Calu3 (cell line): Measurements from ENCODE around the gene PDCL3. TPM values are rescaled to one million over a fixed set of nuclear protein-coding genes. Genes with fewer than 3 reads are reported as not detected.

Experiments
- BruUV-seq: library from RNA; stranded (reverse); fragments of 400-500 nt; replicated peaks from 2 replicates; lab custom pipeline; 2021; lab: Mats Ljungman, UMichigan
- CTCF ChIA-PET: fragments of 300-600 bp; sonication (Branson Sonifier 250); formaldehyde crosslinking; loops from one replicate; lab custom pipeline; 2022; ENCODE audit warnings: antibody characterized with exemption; lab: Charles Lee
- DNase-seq: peaks from one replicate; pipeline ENCODE4 v3.0.0; 2022
- H3K27ac Mint-ChIP-seq: one replicate; pipeline ENCODE4 v1.8.0; 2022; ENCODE audit warnings: mixed read lengths; ENCODE audit not compliant: unreplicated experiment
- H3K27me3 Mint-ChIP-seq: one replicate; pipeline ENCODE4 v1.8.0; 2022; ENCODE audit warnings: mixed read lengths; ENCODE audit not compliant: unreplicated experiment
- H3K36me3 Mint-ChIP-seq: one replicate; pipeline ENCODE4 v1.8.0; 2022; ENCODE audit warnings: mild to moderate bottlenecking, moderate library complexity, mixed read lengths; ENCODE audit not compliant: insufficient read depth, unreplicated experiment
- H3K4me1 Mint-ChIP-seq: one replicate; pipeline ENCODE4 v1.8.0; 2022; ENCODE audit warnings: mild to moderate bottlenecking, low read depth, mixed read lengths; ENCODE audit not compliant: unreplicated experiment
- H3K4me3 Mint-ChIP-seq: one replicate; pipeline ENCODE4 v1.8.0; 2022; ENCODE audit warnings: mild to moderate bottlenecking, low read depth, moderate library complexity, mixed read lengths; ENCODE audit not compliant: unreplicated experiment
- H3K9me3 Mint-ChIP-seq: one replicate; pipeline ENCODE4 v1.8.0; 2022; ENCODE audit warnings: low read depth, mixed read lengths; ENCODE audit not compliant: unreplicated experiment
- intact Hi-C: fragments of 100-400 bp; cut with micrococcal nuclease; formaldehyde crosslinking; loops from one replicate; pipeline ENCODE4 v1.10.0; 2022; ENCODE audit not compliant: unreplicated experiment
- total RNA-seq: library from RNA; stranded (reverse); gene quantifications from 2 replicates; pipeline ENCODE4 v1.2.3, GENCODE V29; 2022
- TF ChIP-seq, protein P1 (sequence below): fragments of 200-600 bp; IDR thresholded peaks from one replicate; pipeline ENCODE4 v1.8.0; 2022; ENCODE audit warnings: antibody characterized with exemption; ENCODE audit not compliant: unreplicated experiment

Gene PDCL3
- total RNA-seq, 1 experiment from 2014 or later: 23.0 TPM

DNA sequence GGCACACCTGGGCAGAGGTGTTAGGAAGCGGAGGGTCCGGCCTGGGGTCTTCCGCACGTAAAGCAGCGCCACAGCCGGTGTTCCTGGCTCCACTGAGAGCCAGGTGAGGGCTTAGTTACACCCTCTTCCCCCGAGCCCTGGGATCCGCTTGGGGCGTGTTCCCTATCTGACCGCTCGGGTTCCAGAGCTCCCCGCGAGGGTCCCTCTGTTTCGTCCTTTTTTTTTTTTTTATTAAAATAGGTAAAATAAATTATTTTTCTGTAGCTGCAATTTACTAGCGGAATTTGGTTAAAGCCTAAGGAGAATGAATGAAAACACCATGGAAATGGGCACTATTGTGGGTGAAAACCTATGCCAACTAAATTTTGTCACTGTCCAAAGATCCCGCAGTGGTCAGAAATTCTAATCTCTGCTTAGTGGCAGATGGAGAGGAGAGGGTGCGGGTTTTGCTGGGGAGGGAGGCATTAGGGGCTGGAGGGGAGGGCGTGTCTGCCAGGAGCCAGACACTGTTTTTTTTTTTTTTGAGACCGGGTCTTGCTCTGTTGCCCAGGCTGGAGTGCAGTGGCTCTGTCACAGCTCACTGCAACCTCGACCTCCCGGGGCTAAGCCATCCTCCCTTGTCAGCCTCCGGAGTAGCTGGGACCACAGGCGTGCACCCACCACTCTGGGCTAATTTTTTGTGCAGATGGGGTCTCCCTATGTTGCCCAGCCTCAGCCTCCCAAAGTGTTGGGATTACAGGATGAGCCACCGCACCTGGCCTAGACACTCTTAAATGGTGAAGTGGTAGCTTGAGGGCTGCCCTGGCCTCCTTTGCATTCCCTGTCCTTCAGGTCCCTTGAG, 834 bp downstream of the PDCL3 start:
- no peak for DNase-seq
- H3K27me3 Mint-ChIP-seq: no peaks in the 10 kb centered on the region
- CTCF ChIA-PET: interaction anchor here (0.6 to 0.8 kb wide), 5 partner anchors 7 to 301 kb away, joined by 3 to 7 read pairs (median 3); no protein-coding TSS in a partner anchor
- H3K4me1 Mint-ChIP-seq: no peaks in the 10 kb centered on the region
- BruUV-seq: TSS peak; percentile 72
- peaks cover 27% of the 10 kb centered on the region for H3K36me3 Mint-ChIP-seq
- H3K27ac Mint-ChIP-seq: peak overlapping the region; percentile 62
- peak overlapping the region; percentile 85 for H3K4me3 Mint-ChIP-seq
- TF ChIP-seq, protein P1, sequence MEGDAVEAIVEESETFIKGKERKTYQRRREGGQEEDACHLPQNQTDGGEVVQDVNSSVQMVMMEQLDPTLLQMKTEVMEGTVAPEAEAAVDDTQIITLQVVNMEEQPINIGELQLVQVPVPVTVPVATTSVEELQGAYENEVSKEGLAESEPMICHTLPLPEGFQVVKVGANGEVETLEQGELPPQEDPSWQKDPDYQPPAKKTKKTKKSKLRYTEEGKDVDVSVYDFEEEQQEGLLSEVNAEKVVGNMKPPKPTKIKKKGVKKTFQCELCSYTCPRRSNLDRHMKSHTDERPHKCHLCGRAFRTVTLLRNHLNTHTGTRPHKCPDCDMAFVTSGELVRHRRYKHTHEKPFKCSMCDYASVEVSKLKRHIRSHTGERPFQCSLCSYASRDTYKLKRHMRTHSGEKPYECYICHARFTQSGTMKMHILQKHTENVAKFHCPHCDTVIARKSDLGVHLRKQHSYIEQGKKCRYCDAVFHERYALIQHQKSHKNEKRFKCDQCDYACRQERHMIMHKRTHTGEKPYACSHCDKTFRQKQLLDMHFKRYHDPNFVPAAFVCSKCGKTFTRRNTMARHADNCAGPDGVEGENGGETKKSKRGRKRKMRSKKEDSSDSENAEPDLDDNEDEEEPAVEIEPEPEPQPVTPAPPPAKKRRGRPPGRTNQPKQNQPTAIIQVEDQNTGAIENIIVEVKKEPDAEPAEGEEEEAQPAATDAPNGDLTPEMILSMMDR: no peak
- no peaks in the 10 kb centered on the region for H3K9me3 Mint-ChIP-seq
- intact Hi-C loops: loop anchor here (5.0 kb wide), 1 partner anchor 141 kb away; no protein-coding TSS in a partner anchor

DNA sequence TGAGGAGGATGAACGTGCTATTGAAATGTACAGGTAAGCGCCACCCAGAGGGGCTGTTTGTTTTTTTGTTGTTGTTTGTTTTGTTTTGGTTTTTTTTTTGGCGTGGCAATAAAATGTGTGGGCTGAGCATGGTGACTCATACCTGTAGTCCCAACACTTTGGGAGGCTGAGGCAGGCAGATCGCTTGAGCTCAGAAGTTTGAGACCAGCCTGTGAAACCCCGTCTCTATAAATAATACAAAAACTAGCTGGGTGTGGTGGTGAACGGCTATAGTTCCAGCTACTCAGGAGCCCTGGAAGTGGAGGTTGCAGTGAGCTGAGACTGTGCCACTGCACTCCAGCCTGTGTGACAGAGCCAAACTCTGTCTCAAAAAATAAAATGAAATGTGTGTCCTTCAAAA, 6.2 kb downstream of the PDCL3 start:
- Mint-ChIP-seq H3K36me3 (peaks cover 27% of the 10 kb centered on the region), H3K27ac (no peak overlapping the region), H3K27me3 (no peaks in the 10 kb centered on the region), H3K9me3 (no peaks in the 10 kb centered on the region), H3K4me3 (no peak overlapping the region), H3K4me1 (no peaks in the 10 kb centered on the region)
- DNase-seq: no peak
- CTCF ChIA-PET: no interaction called here
- TF ChIP-seq, protein P1: no peak
- intact Hi-C loops: no loop called here
- no TSS peak for BruUV-seq

DNA sequence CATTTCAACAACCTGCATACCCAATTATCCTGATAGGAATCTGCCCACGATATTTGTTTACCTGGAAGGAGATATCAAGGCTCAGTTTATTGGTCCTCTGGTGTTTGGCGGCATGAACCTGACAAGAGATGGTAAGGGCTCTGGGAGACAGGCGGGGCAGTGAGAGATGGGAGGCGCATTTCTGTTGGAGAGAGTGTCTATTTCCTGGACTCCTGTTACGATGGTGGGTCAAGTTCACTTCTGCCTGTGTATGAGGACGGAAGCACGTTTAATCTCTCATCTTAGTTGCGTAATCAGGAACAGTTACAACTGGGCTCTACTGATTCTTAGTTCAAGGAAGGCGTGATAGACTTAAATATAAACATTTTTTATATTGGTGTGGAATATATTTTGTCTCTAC, 8.9 kb downstream of the PDCL3 start:
- BruUV-seq: no TSS peak
- no peak for DNase-seq
- Mint-ChIP-seq H3K27me3 (no peaks in the 10 kb centered on the region), H3K9me3 (no peaks in the 10 kb centered on the region), H3K36me3 (peaks cover 19% of the 10 kb centered on the region), H3K4me1 (no peaks in the 10 kb centered on the region), H3K27ac (no peak overlapping the region), H3K4me3 (no peak overlapping the region)
- TF ChIP-seq, protein P1: no peak
- intact Hi-C loops: no loop called here
- CTCF ChIA-PET: no interaction called here

DNA sequence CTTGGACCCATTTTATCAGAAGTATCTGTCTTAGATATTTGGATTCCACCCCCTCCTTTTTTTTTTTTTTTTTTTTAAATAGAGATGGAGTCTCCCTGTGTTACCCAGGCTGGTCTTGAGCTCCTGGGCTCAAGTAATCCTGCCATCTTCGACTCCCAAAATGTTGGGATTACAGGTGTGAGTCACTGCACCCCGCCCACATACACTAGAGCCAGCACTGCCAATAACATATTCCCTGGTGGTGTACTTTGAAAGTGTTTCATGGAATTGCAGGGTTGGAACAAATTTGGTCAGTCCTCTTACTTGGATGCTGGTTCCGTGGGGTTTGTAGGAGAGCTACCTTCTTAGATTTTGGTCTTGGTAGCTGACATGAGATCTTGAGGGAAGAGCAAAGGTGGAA, 15.0 kb downstream of the PDCL3 start:
- intact Hi-C loops: no loop called here
- CTCF ChIA-PET: no interaction called here
- Mint-ChIP-seq H3K27ac (no peak overlapping the region), H3K27me3 (no peaks in the 10 kb centered on the region), H3K36me3 (no peaks in the 10 kb centered on the region), H3K9me3 (no peaks in the 10 kb centered on the region), H3K4me3 (no peak overlapping the region), H3K4me1 (no peaks in the 10 kb centered on the region)
- no peak for DNase-seq
- no TSS peak for BruUV-seq
- TF ChIP-seq, protein P1: no peak
